ENCODE measurements around the gene NFKB1. TPM values are rescaled to one million over a fixed set of nuclear protein-coding genes. Genes with fewer than 3 reads are reported as not detected.
A peak's percentile ranks its signal among the peaks of the same experiment; 100 is the strongest.

NFKB1 gene
- polyA plus RNA-seq, 1 experiment: 24.1 TPM

DNA sequence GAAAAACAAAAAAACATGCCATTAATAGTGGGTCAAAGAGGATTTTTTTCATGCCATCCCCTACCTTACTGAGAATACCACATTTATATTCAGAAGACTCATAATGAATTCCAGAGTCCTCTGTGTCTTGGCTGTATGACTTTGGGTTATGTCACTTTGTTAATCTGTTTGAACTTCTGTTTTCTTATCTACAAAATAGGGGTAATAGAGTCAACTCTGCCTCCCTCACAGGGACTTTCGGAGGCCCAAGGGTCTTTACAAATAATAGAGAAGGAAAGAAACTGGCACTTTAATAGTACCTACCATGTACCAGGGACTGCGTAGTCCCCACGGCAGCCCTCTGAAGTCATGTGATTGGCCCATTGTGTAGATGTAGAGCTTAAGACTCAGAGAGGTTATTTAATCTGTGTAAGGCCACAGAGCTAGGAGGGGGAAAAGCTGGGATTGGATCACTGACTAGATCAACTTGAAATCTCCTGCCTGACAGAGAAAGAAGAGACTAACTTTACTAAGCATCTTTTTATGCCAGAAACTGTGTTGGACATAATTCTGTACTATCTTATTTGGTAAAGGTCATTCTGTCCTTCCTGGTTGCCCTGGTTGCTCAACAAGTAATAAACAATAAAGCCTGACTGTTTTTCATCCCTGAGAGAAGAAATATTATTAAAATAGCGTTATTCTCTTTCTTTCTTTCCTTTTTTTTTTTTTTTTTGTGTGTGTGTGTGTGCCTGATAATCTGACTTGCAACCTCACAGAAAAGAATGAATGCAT is 59.6 kb downstream of the NFKB1 start:
- CTCF ChIA-PET: no interaction called here
- H3K9me3 ChIP-seq (ENCODE audit: control insufficient read depth, insufficient read depth, low read length): no peaks in the 10 kb centered on the region
- DNase-seq (ENCODE audit: low read depth, low spot score): no peak
- TF ChIP-seq, protein P1, sequence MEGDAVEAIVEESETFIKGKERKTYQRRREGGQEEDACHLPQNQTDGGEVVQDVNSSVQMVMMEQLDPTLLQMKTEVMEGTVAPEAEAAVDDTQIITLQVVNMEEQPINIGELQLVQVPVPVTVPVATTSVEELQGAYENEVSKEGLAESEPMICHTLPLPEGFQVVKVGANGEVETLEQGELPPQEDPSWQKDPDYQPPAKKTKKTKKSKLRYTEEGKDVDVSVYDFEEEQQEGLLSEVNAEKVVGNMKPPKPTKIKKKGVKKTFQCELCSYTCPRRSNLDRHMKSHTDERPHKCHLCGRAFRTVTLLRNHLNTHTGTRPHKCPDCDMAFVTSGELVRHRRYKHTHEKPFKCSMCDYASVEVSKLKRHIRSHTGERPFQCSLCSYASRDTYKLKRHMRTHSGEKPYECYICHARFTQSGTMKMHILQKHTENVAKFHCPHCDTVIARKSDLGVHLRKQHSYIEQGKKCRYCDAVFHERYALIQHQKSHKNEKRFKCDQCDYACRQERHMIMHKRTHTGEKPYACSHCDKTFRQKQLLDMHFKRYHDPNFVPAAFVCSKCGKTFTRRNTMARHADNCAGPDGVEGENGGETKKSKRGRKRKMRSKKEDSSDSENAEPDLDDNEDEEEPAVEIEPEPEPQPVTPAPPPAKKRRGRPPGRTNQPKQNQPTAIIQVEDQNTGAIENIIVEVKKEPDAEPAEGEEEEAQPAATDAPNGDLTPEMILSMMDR (IDR thresholded peaks at IDR 0.05; ENCODE audit: low read depth, low read length): no peak
- POLR2A ChIA-PET: no interaction called here
- no peak overlapping the region for H3K27ac ChIP-seq (ENCODE audit: low read depth, low read length)
- H3K27me3 ChIP-seq (ENCODE audit: control insufficient read depth, insufficient read depth, low read length): no peaks in the 10 kb centered on the region
- no peak overlapping the region for H3K4me3 ChIP-seq (ENCODE audit: low read depth, low read length)

DNA sequence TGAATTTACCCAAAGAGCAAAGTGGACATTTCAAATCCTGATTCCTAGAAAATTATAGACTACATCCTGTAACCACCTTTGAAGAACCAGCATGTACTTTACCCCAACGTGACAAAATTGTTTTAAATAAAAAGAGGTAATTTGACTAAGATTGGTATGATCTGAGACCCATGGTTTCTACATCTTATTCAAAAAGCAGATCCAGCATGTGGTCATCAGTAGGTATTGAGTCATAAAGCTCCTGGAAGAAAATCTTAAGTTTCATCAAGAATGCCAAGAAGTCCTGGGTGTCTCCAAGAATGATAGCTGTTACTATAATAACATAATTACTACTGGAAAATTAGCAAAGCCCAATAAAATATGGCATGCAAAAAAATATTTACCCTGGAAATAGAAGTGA is 61.8 kb downstream of the NFKB1 start:
- Histone ChIP-seq H3K27ac (ENCODE audit: low read depth, low read length) (no peak overlapping the region), H3K9me3 (ENCODE audit: control insufficient read depth, insufficient read depth, low read length) (no peaks in the 10 kb centered on the region), H3K27me3 (ENCODE audit: control insufficient read depth, insufficient read depth, low read length) (no peaks in the 10 kb centered on the region), H3K4me3 (ENCODE audit: low read depth, low read length) (no peak overlapping the region)
- ChIA-PET POLR2A (no interaction called here), CTCF (no interaction called here)
- TF ChIP-seq, protein P1 (IDR thresholded peaks at IDR 0.05; ENCODE audit: low read depth, low read length): no peak
- no peak for DNase-seq (ENCODE audit: low read depth, low spot score)

DNA sequence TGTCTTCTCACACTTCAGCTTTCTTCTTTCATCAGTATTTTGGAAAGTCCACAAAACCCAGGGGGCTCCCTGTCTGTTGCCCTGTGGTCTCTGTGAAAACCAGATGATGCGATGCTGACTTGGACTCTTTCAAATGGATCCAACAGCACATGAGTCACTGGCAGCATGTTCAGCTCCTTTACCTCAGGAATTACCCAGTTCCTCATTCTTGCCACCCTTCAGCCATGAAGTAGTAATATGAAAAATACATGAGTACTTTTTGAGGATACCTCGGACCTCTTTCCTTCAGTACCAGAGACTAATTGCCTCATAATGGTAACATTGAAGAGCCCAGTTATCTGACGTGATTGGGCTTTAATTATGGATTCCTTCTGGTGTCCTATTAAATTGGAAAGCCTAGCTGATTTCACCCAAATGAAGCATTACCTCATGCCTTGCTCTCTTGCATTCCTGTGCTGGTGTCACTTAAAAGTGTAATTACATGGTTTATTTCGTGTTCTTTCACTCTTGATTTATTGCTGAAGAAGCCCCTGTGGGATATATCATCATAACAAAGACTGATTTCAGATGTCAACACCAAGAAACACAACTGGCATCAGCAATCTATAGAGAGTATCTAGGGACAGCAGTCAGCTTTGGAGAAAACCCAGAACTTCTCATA is 63.4 kb downstream of the NFKB1 start:
- ChIA-PET POLR2A (no interaction called here), CTCF (interaction anchor here (1.0 kb wide), 1 partner anchor 10 kb away, joined by 3 read pairs; no protein-coding TSS in a partner anchor)
- Histone ChIP-seq H3K27me3 (ENCODE audit: control insufficient read depth, insufficient read depth, low read length) (no peaks in the 10 kb centered on the region), H3K9me3 (ENCODE audit: control insufficient read depth, insufficient read depth, low read length) (no peaks in the 10 kb centered on the region), H3K4me3 (ENCODE audit: low read depth, low read length) (no peak overlapping the region), H3K27ac (ENCODE audit: low read depth, low read length) (no peak overlapping the region)
- DNase-seq (ENCODE audit: low read depth, low spot score): peak; percentile 18
- TF ChIP-seq, protein P1 (IDR thresholded peaks at IDR 0.05; ENCODE audit: low read depth, low read length): no peak

DNA sequence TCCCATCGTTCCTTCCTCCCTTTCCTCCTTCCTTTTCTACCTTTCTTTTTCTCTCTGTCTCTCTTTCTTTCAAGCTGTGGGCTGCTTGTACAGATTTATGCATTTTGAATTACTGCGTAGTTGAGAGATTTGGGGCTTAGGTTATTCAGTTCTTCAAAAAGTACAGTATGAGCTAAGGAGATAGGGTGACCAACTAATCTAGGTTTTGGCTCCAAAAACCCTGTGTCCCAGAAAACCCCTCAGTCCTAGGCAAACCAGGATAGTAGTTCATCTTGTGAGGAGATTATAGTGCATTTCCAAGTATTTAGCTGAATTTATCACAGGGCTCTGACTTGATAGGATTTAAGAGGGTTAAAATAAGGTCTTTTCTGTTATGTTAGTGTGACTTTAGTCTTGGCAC is 64.5 kb downstream of the NFKB1 start:
- CTCF ChIA-PET: interaction anchor here (0.6 to 0.7 kb wide), 2 partner anchors 13 to 62 kb away, joined by 3 to 4 read pairs; no protein-coding TSS in a partner anchor
- TF ChIP-seq, protein P1 (IDR thresholded peaks at IDR 0.05; ENCODE audit: low read depth, low read length): no peak

DNA sequence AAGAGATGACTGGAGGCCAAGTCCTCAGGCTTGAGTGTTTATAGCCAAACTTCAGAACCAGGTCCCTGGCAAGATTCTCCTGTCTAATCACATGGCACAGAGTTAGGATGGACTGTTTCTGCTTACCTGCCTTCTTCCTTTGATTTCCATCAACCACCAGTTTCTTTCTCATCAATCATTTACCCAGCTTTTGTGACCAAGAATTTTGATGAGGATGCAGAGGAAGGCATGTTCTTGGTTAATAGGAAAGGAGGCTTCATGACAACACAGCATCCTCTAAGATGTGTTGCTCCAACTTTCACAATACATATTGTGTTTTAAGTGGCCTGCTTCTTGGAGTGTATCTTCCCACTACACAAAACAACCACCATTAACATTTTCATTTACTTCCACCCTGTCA is 65.3 kb downstream of the NFKB1 start:
- POLR2A ChIA-PET: no interaction called here
- Histone ChIP-seq H3K4me3 (ENCODE audit: low read depth, low read length) (no peak overlapping the region), H3K27me3 (ENCODE audit: control insufficient read depth, insufficient read depth, low read length) (no peaks in the 10 kb centered on the region), H3K27ac (ENCODE audit: low read depth, low read length) (no peak overlapping the region), H3K9me3 (ENCODE audit: control insufficient read depth, insufficient read depth, low read length) (no peaks in the 10 kb centered on the region)
- CTCF ChIA-PET: no interaction called here
- TF ChIP-seq, protein P1 (IDR thresholded peaks at IDR 0.05; ENCODE audit: low read depth, low read length): no peak
- no peak for DNase-seq (ENCODE audit: low read depth, low spot score)

More for the DNA sequence above, 64.5 kb downstream of the NFKB1 start:
- Histone ChIP-seq H3K9me3 (ENCODE audit: control insufficient read depth, insufficient read depth, low read length) (no peaks in the 10 kb centered on the region), H3K27ac (ENCODE audit: low read depth, low read length) (no peak overlapping the region), H3K27me3 (ENCODE audit: control insufficient read depth, insufficient read depth, low read length) (no peaks in the 10 kb centered on the region), H3K4me3 (ENCODE audit: low read depth, low read length) (no peak overlapping the region)
- no peak for DNase-seq (ENCODE audit: low read depth, low spot score)
- POLR2A ChIA-PET: no interaction called here

All from AG04450 (cell line).